Fibroblast of mammary gland (primary cell): ENCODE data around the gene WWC2.

Experiments used
- DNase-seq: peaks from one replicate; pipeline ENCODE4 v3.0.0-alpha.2; 2010; ENCODE audit warnings: low read depth
- H3K4me3 ChIP-seq: 2 replicates; pipeline ENCODE4 v1.5.1; 2011; ENCODE audit warnings: low read depth, mild to moderate bottlenecking, low read length, moderate library complexity; ENCODE audit not compliant: control insufficient read depth
- CTCF ChIP-seq: conservative IDR thresholded peaks from 2 replicates; pipeline ENCODE4 v1.5.1; 2011; ENCODE audit warnings: low read depth, low read length, inconsistent platforms; ENCODE audit not compliant: control insufficient read depth, insufficient read depth

Gene WWC2

GRCh38 chr4:183244506-183244905 is 145.4 kb downstream of the WWC2 start:
- DNase-seq: no peak

DNA sequence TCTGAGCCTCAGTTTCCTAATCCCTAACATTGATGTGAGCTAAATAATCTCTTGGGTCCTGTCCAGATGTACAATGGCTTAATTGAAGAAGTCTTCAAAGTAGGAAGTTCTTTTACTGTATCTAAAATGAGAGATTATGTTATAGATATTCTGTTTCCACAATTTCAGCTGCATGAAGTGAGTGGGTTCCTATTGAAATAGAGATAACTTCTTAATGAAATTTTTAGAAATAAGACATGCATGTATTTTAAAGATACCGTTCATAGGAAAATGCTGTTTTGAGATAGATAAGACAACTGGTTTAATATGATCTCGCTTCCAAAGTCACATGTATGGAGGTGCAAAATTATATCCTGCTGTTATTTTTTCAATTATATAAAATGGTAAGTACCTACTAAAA is 149.1 kb downstream of the WWC2 start:
- no peak for TF ChIP-seq CTCF
- DNase-seq: no peak
- no peak overlapping the region for H3K4me3 ChIP-seq

More at GRCh38 chr4:183244506-183244905, 145.4 kb downstream of the WWC2 start:
- no peak for TF ChIP-seq CTCF
- H3K4me3 ChIP-seq: no peak overlapping the region

DNA sequence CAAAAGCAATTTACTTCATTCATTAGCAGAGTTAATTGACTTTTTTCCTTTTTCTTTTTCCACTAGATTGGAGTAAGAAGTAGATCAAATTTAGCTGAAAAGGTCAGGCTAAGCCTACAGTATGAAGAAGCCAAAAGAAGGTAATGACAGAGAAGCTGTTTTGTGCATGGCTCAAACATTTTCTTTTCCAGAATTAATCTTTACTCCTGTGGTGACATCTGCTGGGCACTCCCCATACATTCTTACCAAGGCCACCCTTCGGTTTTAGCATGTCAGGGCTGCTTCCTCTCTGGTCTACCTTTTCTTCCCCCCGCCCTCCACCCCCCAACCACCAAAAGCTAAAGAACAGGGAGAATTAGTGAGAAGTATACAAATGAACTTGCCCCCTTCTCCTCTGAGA is 150.8 kb downstream of the WWC2 start:
- no peak overlapping the region for H3K4me3 ChIP-seq
- peak; percentile 35 for TF ChIP-seq CTCF
- DNase-seq: peak; percentile 42

GRCh38 chr4:183250831-183251230 is 151.8 kb downstream of the WWC2 start:
- no peak for DNase-seq
- no peak overlapping the region for H3K4me3 ChIP-seq
- TF ChIP-seq CTCF: no peak

DNA sequence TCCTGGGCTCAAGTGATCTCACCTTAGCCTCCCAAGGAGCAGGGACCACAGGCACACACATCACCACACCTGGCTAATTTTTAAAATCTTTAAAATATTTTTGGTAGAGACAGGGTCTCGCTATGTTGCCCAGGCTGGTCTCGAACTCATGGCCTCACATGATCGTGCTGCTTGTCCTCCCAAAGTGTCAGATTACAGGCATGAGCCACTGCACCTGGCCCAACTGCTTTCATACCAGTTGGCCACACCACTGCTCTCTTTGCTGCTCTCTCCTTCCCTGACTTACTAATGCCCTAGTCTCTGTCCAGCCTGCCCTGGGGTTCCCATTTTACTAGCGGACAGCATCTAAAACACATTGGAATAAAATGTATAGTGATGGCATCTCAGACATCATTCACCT is 153.9 kb downstream of the WWC2 start:
- DNase-seq: no peak
- TF ChIP-seq CTCF: no peak
- H3K4me3 ChIP-seq: no peak overlapping the region

GRCh38 chr4:183253451-183253850 is 154.4 kb downstream of the WWC2 start:
- no peak for TF ChIP-seq CTCF
- DNase-seq: no peak
- H3K4me3 ChIP-seq: no peak overlapping the region

DNA sequence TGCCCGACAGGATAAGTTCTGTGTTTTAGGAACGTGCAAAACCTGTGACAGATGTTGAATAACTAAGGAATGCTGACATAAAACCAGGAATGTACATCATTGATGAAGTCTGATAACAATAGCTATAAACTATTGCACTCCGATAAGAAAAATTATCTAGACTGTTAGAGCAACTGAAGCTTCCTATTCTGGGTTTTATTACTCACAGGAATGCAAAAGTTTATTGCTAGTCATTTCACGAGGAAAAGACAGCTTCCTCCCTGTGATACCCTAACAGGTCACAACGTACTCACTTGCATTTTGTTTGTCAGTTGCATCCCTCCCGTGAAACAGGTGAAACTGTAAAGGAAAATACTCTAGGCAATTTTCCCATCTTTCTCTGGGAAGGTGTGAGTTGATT is 155.1 kb downstream of the WWC2 start:
- no peak for DNase-seq
- no peak for TF ChIP-seq CTCF
- no peak overlapping the region for H3K4me3 ChIP-seq
